NCI-H345 (cell line): Measurements from ENCODE around the gene ABCA1.

Source experiments
- DNase-seq: peaks from one replicate; lab custom pipeline; 2025; lab: John Stamatoyannopoulos, UW

The ABCA1 gene

GRCh38 chr9:104836235-104836634, 91.7 kb downstream of the ABCA1 start:
- peak; percentile 66 for DNase-seq

GRCh38 chr9:104835161-104835560, 92.8 kb downstream of the ABCA1 start:
- no peak for DNase-seq

DNA sequence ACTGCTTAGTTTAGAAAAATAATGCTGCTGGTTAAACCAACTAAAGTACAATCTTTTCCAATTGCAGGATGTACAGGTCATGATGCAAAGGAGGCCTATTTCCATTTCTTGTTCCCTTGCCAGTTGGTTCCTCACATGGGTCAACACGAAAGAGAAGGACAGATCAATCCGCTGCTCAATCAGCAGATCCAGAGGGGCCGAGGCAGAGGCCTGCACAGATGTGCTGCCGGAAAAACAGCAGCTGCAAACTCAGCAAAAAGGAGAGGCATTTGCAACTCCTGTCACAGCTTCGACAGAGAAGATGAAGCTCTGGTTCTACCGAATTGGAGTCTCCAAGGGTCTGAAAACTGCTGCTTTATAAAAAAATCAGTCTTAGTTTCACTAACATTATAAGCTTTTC, 94.3 kb downstream of the ABCA1 start:
- no peak for DNase-seq

- DNase-seq = no peak
These were observed 96.3 kb downstream of the ABCA1 start for GRCh38 chr9:104831681-104832080.

DNA sequence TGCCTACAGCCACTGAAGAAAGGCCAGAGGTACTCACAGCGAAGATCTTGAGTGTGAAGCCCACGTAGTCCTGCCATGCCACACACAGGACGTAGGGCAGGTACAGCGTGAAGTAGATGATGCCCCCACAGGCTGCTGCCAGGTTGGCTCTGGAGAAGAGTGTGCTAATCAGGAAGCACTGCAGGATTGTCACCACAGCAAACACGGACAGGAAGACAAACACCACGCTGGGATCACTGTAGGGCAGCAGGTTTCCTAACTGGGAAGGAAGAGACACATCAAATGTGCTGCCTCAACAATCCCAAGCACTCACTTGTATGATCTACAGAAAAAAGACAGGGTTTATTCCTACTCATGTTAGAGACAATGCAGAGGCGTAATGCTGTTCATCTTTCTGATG, 101.0 kb downstream of the ABCA1 start:
- no peak for DNase-seq

DNA sequence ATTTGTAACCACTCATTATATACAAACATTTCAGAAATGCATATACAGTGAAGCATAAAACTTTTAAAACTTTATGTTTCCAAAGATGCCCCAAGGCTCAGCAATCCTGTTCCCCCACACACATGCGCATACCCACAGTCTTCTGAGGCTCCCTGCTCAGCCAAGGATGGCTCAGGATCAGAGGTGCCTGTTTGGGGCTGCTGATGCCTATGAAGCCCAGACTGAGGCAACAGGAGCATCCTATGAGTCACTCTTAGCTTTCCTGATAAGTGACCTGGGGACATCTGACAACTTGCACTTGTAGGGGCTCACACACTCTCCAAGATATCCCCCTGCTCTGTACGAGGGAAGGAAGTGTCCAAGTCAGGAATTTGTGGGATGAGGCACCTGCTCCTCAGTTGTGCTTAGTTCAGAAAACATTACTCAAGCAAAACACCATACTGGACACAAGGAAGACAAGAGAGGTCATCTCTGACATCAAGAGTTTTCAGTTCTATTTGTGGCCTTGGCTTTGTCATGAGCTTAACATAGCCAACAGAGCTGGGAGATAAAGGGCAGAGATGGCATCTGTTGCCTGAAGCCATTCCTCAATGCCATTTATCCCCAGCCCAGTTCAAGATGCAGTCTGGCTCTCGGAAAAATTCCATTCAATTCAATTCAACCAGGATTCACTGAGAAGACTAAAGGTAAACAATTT, 101.7 kb downstream of the ABCA1 start:
- DNase-seq = no peak

- no peak for DNase-seq
These were observed 107.6 kb downstream of the ABCA1 start for GRCh38 chr9:104820336-104820735.

DNA sequence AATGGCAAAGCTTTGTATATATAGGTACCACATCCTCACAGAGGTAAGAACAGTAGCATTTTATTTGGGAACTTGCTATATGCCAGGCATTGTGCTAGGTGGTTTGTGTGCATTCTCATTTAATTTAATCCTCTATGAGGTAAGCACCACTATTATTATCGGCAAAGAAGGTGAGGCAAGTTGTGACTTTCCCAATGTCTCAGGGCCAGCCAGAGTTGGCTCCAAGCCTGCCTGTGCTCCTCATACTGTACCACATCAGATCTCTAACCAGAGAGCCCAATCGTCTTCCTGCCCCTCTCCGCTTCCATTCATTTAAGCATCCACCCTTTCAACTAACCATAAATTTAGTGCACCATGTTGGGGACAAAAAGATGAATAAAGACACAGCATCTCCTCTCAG, 108.9 kb downstream of the ABCA1 start:
- DNase-seq = no peak

DNA sequence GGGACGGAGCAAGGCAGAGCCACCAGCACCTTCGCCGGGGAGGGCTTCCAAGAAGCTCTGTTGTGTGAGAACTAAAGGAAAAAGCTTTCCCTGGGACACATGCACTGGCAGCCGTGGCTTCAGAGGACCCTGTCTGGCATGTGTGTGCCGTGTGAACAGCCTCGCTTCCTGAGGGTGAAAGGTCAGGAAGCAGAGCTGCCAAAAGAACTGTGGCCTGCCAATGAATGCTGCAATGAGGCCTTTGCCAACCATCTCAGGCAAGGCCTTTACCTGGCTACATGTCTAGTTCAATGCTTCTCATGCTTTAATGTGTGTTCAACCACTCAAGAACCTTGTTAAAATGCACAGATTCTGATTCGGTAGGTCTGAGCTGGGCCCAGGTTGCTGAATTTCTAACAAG, 110.5 kb downstream of the ABCA1 start:
- no peak for DNase-seq

DNA sequence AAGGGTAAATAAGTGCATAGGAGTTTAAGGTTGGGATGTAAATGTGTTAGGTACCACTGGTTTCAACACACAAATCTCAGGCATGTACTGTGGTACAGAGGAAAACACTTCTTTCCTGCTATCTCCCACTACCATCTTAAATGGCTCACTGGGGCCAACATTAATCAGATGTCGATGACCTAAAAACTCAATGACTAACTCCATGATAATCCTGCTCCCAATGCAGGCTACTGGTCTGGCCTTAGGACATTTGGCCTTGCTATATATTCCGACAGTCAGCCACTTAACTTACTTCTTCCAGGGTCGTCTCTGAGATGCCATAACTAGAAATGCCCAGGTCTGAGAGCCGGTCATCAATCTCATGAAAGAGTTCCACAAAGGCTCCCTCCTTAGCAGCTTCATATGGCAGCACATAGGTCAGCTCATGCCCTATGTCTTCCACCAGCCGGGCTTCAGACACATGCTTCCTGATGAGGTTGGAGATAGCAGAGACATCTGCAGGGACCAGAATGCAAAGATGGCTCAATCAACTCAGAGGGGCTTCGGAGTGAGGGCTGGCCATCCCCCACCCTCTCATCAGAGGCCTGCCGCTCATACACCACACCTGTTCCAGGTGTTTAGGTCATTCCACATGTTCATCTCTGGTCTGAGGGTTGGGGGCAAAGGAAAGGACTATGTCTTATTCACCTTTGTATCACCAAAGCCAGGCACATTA, 111.9 kb downstream of the ABCA1 start:
- no peak for DNase-seq

GRCh38 chr9:104810421-104811339, 117.3 kb downstream of the ABCA1 start:
- DNase-seq = no peak

- peak; percentile 69 for DNase-seq
These were observed 119.8 kb downstream of the ABCA1 start for GRCh38 chr9:104808035-104808614.

DNA sequence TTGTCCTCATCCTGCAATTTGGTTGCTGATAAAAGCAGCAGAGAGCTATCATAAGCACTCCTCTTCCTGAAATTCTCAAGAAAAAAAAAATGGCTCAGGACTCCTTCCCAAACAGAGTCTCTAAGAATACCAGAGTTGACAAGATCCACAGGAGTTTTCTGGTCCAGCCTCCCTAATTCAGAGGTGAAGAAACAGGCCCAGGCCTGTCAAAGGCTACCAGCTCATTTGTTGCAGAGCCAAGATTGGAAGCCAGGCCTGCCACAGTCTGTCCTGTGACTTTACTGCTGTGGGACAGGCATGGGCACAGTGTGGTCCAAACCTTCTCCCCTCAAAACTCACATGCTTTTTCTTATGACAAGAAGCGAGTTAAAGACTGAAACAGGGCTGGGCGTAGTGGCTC, 122.5 kb downstream of the ABCA1 start:
- DNase-seq = no peak

DNA sequence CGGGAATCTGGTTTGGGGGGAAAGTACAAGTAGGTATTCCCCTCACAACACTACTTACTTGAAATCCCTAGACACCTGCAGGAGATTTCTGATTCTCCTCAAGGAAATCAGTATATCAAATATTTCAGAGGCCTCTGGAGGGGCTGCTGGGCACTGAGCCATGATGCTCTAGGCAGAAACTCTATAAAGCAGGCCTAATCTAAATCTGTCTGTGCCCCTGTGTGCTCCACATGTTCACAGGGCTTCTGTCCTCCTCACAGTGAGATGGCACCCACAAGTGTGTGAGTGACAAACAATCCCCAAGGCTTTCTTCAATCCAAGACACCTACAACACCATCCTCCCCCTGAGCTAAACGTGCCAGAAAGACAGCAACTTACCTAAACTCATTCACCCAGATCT, 125.0 kb downstream of the ABCA1 start:
- no peak for DNase-seq

DNA sequence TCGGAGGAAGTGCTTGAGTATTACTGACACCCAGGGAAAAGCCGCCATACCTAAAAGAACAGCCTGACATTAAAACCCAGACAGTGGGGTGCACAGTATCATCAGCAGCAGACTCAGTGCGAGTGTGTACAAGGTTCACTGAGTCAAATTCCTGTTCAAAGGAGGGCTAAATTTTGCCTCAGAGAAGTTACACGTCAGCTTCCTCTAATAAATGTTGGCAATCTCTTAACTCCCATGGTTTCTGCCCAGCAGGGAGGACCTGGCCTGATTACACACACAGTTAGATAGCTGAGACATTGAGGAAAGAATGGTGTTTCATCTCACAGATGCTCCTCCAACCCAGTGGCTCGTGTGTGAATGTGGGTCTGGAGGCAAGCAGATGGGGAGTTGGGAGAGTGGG, 125.8 kb downstream of the ABCA1 start:
- DNase-seq = no peak

DNA sequence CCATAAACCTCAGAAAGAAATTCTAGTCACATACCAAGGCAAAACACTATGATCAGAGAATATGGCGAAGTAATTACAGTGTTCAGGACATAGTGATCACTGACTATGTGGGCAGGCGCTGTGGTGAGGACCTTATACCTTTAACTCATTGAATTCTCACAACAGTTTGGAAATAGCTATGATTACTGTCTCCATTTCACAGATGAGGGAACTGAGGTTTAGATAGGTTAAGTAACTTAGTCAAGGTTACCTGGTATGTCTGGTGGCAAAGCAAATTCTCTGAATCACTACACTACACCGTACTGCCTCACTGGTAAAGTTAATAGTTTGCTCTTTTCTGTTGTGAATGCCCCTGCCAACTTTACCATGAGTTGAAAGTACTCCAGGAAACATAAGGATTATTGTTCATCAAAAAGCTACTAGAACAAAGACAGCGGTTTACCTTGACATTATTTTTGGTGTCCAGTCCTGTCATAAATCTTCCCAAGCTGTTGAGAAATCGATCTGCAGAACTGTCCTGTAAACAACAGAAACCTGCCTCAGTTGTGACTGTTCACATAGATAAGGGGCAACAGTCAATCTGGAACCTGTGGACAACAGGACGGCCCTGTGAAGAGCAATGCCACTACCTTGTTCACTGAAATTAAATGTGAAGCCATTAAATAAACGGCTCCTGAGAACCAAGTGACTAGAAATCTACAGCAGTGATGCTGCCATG, 127.7 kb downstream of the ABCA1 start:
- DNase-seq = no peak

- no peak for DNase-seq
These were observed 129.6 kb downstream of the ABCA1 start for GRCh38 chr9:104798209-104798995.

DNA sequence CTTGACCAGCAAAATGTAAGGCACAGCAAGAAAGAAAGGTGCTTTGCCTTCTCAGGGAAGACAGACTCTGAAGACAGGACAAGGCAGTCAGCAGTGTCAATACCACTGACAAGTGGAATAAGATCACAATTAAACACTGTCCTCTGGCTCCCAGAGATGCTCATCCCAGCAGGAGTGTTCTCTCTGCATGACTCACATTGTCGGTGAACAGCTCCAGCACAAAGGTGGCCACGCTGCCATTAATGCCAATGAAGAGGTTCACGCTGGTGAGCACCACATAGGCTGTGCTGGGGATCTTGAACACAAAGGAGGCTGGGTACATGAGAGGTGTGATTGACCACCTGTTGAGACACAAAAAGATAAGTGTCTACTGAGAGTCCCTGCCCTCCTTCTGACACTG, 132.1 kb downstream of the ABCA1 start:
- peak; percentile 87 for DNase-seq

DNA sequence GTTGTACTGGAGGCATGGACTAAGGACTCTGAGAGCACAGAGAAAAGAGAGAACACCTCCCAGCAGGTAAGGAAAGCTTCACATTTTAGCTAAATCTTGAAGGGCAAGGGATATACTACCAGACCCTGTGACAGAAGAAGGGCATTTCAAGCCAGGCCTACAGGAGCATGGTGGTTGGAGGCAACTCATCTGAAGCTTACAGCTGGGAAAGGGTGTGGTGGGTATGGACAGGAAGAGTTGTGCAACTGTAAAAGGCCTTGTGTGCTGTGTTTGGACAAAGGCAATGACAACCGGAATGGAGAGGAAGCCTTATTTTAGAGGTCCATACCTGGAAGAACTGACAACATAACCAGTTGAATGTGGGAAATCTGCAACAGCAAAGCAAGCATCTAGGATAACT, 132.9 kb downstream of the ABCA1 start:
- no peak for DNase-seq

DNA sequence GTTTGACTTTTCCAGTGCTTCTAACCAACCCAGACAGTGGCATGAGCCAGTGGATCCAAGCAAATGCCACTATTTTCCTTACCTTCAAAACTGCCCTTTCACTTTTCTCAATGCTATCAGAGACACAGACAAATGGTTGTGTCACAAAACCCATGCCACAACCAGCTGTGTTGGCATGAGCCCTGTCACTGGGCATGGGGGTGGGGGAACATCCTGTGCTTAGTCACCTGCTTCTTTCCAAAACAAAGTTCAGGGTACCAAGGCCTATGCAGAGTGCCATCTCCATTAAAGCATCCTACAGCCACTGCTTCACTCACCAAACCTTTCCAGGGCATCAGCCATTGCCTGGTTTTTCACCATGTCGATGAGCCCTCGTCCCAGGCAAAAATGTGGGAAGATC, 133.9 kb downstream of the ABCA1 start:
- no peak for DNase-seq

- DNase-seq = no peak
These were observed 139.7 kb downstream of the ABCA1 start for GRCh38 chr9:104788251-104788650.
